EL (cell line): Measurements from ENCODE around the gene PDE9A.
"Not testable (repeated sequence)": the region's sequence is repeated elsewhere in the genome, so short reads cannot be mapped to it uniquely, and the experiment has no call there.

ENCODE experiments used
- DNase-seq: peaks from one replicate; pipeline ENCODE4 v3.0.0-alpha.2; 2016

The PDE9A gene

GRCh38 chr21:42809171-42809570 lies 155.8 kb downstream of the PDE9A start:
- no peak for DNase-seq

GRCh38 chr21:42809577-42810475 lies 156.4 kb downstream of the PDE9A start:
- DNase-seq, result no peak

GRCh38 chr21:42811960-42812359 lies 158.5 kb downstream of the PDE9A start:
- no peak for DNase-seq

GRCh38 chr21:42812528-42813241 lies 159.3 kb downstream of the PDE9A start:
- DNase-seq, result not testable (repeated sequence)

GRCh38 chr21:42815217-42815616 lies 161.8 kb downstream of the PDE9A start:
- DNase-seq, result no peak

GRCh38 chr21:42818328-42818749 lies 164.9 kb downstream of the PDE9A start:
- peak; percentile 32 for DNase-seq

GRCh38 chr21:42819861-42820615 lies 166.6 kb downstream of the PDE9A start:
- DNase-seq, result no peak

- no peak for DNase-seq
These were observed 167.4 kb downstream of the PDE9A start for GRCh38 chr21:42820616-42821465.
